Activated CD4-positive, alpha-beta memory T cell treated with anti-CD3 and anti-CD28 coated beads for 36 hours (primary cell): Measurements from ENCODE around the gene MGMT. TPM values are rescaled to one million over a fixed set of nuclear protein-coding genes. Genes with fewer than 3 reads are reported as not detected.

Experiments used
- CTCF ChIA-PET: fragments of 350-600 bp; sonication (Branson Sonifier 250); formaldehyde crosslinking; loops from one replicate; lab custom pipeline; 2021; ENCODE audit warnings: antibody characterized with exemption, inconsistent platforms; lab: Charles Lee
- POLR2A ChIA-PET: fragments of 350-600 bp; sonication (Branson Sonifier 250); formaldehyde crosslinking; loops from one replicate; lab custom pipeline; 2021; ENCODE audit warnings: antibody characterized with exemption; lab: Charles Lee
- DNase-seq: peaks from one replicate; pipeline ENCODE4 v3.0.0-alpha.2; 2020
- H3K27ac Mint-ChIP-seq: one replicate; pipeline ENCODE4 v1.8.0; 2021; ENCODE audit warnings: mixed read lengths
- H3K27me3 Mint-ChIP-seq: one replicate; pipeline ENCODE4 v1.8.0; 2021; ENCODE audit warnings: mixed read lengths
- H3K36me3 Mint-ChIP-seq: one replicate; pipeline ENCODE4 v1.8.0; 2021; ENCODE audit warnings: mixed read lengths
- H3K4me1 Mint-ChIP-seq: one replicate; pipeline ENCODE4 v1.8.0; 2021; ENCODE audit warnings: low read depth, mixed read lengths
- H3K4me3 Mint-ChIP-seq: one replicate; pipeline ENCODE4 v1.8.0; 2021; ENCODE audit warnings: mild to moderate bottlenecking, mixed read lengths
- H3K9me3 Mint-ChIP-seq: one replicate; pipeline ENCODE4 v1.8.0; 2021; ENCODE audit warnings: mixed read lengths
- intact Hi-C: fragments of 100-400 bp; cut with micrococcal nuclease; formaldehyde crosslinking; loops from one replicate; pipeline ENCODE4 v1.15.1; 2023
- total RNA-seq, 2 experiments: library from RNA; stranded (reverse); gene quantifications; one replicate each; pipeline ENCODE4 v1.2.3, GENCODE V29; 2021

The MGMT gene
- total RNA-seq, 2 experiments from 2014 or later: 22.9 to 23.8 TPM

DNA sequence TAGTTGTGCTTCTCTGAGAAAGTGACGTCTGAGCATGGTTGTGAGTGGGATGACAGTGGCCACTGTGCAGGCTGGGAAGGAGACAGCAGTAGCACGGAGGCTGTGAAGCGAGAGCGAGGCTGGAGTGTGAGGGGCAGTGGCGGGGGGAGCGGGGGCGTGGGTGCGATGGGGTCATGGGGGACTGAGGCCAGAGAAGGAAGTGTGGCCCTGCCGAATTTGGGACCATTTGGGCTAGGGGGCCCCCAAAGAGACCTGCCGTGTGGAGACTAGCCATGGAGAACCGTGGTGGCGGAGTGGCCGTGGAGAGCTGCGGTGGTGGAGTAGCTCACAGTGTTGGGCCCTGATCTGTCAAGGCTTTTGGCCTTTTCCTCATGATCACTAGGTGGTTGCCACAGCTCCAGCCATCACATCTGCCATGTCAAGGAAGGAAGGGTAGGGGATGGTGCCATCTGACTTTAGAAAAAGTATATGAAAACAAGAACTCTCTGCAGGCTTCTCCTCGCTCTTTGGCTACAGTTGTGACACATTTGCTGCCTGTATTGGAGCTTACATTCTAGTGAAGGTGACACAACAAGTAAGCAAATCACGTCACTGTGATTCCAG, 61.4 kb downstream of the MGMT start:
- no peak for DNase-seq
- ChIA-PET POLR2A (no interaction called here), CTCF (no interaction called here)
- peaks cover 3% of the 10 kb centered on the region for H3K4me1 Mint-ChIP-seq
- intact Hi-C loops: no loop called here
- no peak overlapping the region for H3K27ac Mint-ChIP-seq
- H3K27me3 Mint-ChIP-seq: no peaks in the 10 kb centered on the region
- no peak overlapping the region for H3K4me3 Mint-ChIP-seq
- peaks cover 29% of the 10 kb centered on the region for H3K36me3 Mint-ChIP-seq
- peaks cover 7% of the 10 kb centered on the region for H3K9me3 Mint-ChIP-seq

DNA sequence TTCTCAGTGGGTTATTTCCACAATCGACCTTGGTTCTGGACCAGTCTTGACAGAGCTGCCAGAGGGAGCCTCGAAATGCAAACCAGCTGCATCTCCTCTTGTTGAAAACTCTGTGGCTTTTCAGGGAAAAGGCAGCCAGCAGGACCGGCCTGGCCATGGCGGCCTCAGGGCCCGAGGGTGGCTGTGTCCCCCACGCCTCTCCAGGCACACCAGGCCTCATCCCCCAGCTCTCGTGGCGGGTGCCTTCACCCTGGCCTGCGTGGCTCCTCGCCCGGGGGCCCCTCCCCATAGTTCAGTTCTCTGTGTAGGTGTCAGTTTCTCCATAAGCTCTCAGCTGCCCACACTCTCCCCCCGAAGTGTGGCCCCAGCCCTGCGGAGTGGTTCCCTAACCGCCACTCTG, 63.5 kb downstream of the MGMT start:
- DNase-seq: no peak
- H3K9me3 Mint-ChIP-seq: peaks cover 7% of the 10 kb centered on the region
- peaks cover 7% of the 10 kb centered on the region for H3K4me1 Mint-ChIP-seq
- peaks cover 35% of the 10 kb centered on the region for H3K36me3 Mint-ChIP-seq
- CTCF ChIA-PET: no interaction called here
- intact Hi-C loops: no loop called here
- POLR2A ChIA-PET: no interaction called here
- H3K4me3 Mint-ChIP-seq: no peak overlapping the region
- no peaks in the 10 kb centered on the region for H3K27me3 Mint-ChIP-seq
- no peak overlapping the region for H3K27ac Mint-ChIP-seq

DNA sequence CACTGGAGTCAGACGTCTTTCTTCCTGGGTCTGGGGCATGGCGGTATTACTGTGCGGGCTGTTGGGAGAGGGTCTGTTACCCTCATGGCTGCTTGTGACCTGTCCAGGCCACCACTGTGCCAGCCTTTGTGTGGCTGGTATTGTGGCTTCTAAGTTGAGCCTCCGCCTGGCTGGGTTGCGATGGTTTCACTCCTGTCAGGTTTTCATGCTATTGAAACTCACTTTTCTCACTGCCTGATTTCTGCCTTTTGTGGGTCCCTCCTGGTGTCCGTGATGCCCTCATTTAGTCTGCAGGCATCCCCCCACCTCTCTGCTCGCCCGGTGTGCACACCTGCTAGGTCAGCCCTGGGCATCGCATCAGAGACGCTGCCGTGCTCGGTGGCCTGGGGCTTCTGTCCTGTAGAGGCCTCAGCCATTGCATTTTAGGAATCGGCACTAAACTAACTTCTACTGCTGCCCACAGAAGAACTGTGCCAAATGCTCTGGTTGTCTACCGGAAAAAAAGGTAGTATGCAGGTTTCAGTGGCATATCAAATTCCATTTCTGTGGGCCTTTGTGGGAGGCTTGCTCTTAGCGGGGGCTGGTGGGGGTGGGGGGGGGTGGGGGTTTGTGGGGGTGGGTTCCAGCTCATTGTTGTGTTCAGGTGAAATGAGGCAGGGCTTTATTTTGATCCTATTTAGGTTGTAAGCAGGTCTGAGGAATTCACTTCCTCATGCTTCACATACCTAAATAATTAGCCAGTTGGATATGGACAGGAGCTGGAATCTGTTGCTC, 64.3 kb downstream of the MGMT start:
- no peak overlapping the region for H3K27ac Mint-ChIP-seq
- peaks cover 7% of the 10 kb centered on the region for H3K9me3 Mint-ChIP-seq
- H3K36me3 Mint-ChIP-seq: peaks cover 42% of the 10 kb centered on the region
- H3K4me1 Mint-ChIP-seq: peaks cover 7% of the 10 kb centered on the region
- no peaks in the 10 kb centered on the region for H3K27me3 Mint-ChIP-seq
- intact Hi-C loops: no loop called here
- POLR2A ChIA-PET: no interaction called here
- CTCF ChIA-PET: no interaction called here
- no peak for DNase-seq
- no peak overlapping the region for H3K4me3 Mint-ChIP-seq

DNA sequence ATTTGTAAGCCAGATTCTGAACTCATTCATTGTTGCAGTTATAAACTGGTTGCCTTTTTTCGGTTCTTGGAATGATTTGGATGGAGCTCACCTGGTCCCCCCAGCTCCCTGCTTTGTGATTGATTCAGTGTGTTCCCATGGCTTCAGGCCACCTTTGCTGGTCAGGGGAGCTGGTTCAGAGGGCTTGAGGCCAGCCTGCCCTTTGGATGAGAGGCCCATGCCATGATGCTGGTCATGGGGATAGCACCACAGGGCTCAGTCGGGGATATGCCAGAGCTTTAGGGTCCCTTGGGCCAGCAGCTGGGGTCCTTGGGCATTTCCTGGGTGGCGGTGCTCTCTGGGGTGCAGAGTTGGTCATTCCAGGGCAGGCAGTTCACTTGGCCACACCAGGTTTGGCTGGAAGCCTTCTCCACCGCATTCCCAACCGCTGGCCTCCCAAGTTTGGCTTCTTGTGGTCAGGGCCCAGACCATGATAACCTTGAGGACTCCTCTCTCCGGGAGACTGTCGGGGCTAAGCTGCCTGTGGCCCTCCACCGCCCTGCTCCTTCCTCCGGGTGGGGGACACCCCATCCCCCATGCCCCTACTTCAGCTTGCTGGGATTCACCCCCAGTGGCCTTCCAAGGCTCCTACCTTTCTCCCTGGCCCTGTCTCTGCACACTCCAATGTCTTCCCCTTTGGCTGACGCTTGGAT, 65.1 kb downstream of the MGMT start:
- intact Hi-C loops: no loop called here
- H3K27ac Mint-ChIP-seq: no peak overlapping the region
- CTCF ChIA-PET: no interaction called here

DNA sequence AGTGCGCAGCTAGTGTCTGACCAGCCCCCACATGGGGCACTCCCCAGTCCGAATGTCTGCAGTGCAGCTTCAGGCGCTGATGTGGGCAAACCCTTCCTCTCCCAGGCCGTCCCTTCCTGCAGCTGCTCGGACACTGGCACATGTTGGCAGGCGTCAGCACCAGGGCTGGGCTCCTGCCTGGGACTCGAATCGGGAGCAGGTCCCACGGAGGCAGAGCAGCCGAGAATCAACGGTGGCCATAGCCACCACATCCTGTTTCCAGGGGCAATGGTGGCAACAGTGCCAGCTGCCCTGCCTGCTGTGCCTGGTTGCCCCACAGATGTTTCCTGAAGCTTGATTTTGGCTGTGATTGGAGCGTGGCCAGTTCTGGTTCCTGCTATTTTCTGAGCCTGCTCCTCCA, 65.8 kb downstream of the MGMT start:
- Mint-ChIP-seq H3K27ac (no peak overlapping the region), H3K36me3 (peaks cover 41% of the 10 kb centered on the region), H3K4me3 (no peak overlapping the region), H3K27me3 (no peaks in the 10 kb centered on the region), H3K9me3 (peaks cover 5% of the 10 kb centered on the region), H3K4me1 (peaks cover 7% of the 10 kb centered on the region)
- intact Hi-C loops: no loop called here
- POLR2A ChIA-PET: no interaction called here
- DNase-seq: no peak
- CTCF ChIA-PET: no interaction called here

More for the DNA sequence above, 65.1 kb downstream of the MGMT start:
- Mint-ChIP-seq H3K36me3 (peaks cover 41% of the 10 kb centered on the region), H3K4me3 (no peak overlapping the region), H3K9me3 (peaks cover 7% of the 10 kb centered on the region), H3K27me3 (no peaks in the 10 kb centered on the region), H3K4me1 (peaks cover 7% of the 10 kb centered on the region)
- DNase-seq: no peak
- POLR2A ChIA-PET: no interaction called here

GRCh38 chr10:129533281-129533680, 66.2 kb downstream of the MGMT start:
- ChIA-PET POLR2A (no interaction called here), CTCF (no interaction called here)
- intact Hi-C loops: no loop called here
- DNase-seq: no peak
- Mint-ChIP-seq H3K9me3 (peaks cover under 1% of the 10 kb centered on the region), H3K36me3 (peaks cover 39% of the 10 kb centered on the region), H3K27me3 (no peaks in the 10 kb centered on the region), H3K27ac (no peak overlapping the region), H3K4me1 (peaks cover 7% of the 10 kb centered on the region), H3K4me3 (no peak overlapping the region)

DNA sequence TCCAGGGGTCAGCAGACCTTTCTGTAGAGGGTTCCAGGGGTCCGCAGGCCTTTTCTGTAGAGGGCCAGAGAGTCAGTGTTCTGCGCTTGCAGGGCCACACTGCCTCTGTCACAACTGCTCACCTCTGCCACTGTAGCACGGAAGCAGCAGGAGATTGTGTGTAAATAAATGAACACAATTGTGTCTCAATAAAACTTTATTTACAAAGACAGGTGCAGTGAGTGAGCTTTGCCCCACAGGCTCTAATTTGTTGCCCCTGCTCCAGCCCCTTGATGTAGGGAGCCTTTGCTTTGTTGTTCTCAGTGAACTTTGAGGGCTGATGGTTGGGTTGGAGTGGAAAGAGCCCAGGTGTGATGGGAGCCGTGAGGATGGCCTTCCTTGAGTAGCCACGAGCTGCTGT, 67.8 kb downstream of the MGMT start:
- no peak overlapping the region for H3K27ac Mint-ChIP-seq
- ChIA-PET POLR2A (no interaction called here), CTCF (no interaction called here)
- H3K27me3 Mint-ChIP-seq: no peaks in the 10 kb centered on the region
- no peaks in the 10 kb centered on the region for H3K9me3 Mint-ChIP-seq
- H3K36me3 Mint-ChIP-seq: peaks cover 36% of the 10 kb centered on the region
- peaks cover 7% of the 10 kb centered on the region for H3K4me1 Mint-ChIP-seq
- DNase-seq: no peak
- no peak overlapping the region for H3K4me3 Mint-ChIP-seq
- intact Hi-C loops: no loop called here

DNA sequence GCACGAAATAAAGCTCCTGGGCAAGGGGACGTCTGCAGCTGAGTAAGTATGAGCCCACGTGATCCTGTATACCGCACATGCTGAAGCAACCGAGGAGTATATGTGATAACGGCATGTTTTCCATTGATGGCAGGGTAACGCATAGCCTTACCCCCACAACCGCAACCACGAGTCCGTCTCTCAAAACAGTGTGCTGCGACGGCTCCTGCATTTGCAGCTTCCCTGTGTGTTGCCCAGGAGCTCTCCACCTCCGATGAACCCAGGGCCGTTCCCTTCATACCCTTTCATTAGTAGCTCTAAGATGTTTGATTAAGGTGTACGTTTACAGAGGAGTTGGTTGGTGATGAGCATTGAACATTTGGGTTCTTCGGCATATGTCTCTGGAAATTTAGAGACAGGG, 69.3 kb downstream of the MGMT start:
- Mint-ChIP-seq H3K27me3 (no peaks in the 10 kb centered on the region), H3K4me3 (no peak overlapping the region), H3K27ac (no peak overlapping the region), H3K36me3 (peaks cover 45% of the 10 kb centered on the region), H3K4me1 (peaks cover 7% of the 10 kb centered on the region), H3K9me3 (no peaks in the 10 kb centered on the region)
- no peak for DNase-seq
- CTCF ChIA-PET: interaction anchor here (1.1 kb wide), 1 partner anchor 24 kb away, joined by 3 read pairs; no protein-coding TSS in a partner anchor
- POLR2A ChIA-PET: no interaction called here
- intact Hi-C loops: no loop called here

DNA sequence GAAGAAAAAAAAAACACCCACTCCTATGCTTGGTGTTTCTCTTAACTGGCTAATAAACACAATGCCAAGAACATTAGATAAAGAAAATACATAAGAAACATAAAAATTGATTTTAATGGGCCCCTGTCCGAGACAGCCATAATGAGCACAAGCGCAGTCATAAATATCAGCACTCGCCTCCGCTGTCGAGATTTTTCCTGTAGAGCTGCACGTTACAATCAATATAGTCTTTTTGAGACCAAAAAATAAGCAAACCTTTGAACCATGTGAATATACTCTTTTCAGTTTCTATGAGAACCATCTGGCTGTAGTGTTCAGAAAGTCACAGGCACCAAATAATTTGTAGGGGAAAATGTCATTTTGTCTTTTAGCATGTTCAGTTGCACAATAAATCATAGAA, 70.1 kb downstream of the MGMT start:
- H3K4me3 Mint-ChIP-seq: no peak overlapping the region
- H3K36me3 Mint-ChIP-seq: peaks cover 49% of the 10 kb centered on the region
- ChIA-PET CTCF (no interaction called here), POLR2A (no interaction called here)
- no peak for DNase-seq
- H3K27ac Mint-ChIP-seq: no peak overlapping the region
- peaks cover 7% of the 10 kb centered on the region for H3K4me1 Mint-ChIP-seq
- intact Hi-C loops: no loop called here
- H3K9me3 Mint-ChIP-seq: no peaks in the 10 kb centered on the region
- H3K27me3 Mint-ChIP-seq: no peaks in the 10 kb centered on the region

GRCh38 chr10:129538236-129538635, 71.2 kb downstream of the MGMT start:
- no peak for DNase-seq
- no peaks in the 10 kb centered on the region for H3K9me3 Mint-ChIP-seq
- intact Hi-C loops: no loop called here
- ChIA-PET CTCF (no interaction called here), POLR2A (no interaction called here)
- peaks cover 55% of the 10 kb centered on the region for H3K36me3 Mint-ChIP-seq
- H3K4me1 Mint-ChIP-seq: peaks cover 5% of the 10 kb centered on the region
- H3K4me3 Mint-ChIP-seq: no peak overlapping the region
- no peak overlapping the region for H3K27ac Mint-ChIP-seq
- H3K27me3 Mint-ChIP-seq: no peaks in the 10 kb centered on the region

DNA sequence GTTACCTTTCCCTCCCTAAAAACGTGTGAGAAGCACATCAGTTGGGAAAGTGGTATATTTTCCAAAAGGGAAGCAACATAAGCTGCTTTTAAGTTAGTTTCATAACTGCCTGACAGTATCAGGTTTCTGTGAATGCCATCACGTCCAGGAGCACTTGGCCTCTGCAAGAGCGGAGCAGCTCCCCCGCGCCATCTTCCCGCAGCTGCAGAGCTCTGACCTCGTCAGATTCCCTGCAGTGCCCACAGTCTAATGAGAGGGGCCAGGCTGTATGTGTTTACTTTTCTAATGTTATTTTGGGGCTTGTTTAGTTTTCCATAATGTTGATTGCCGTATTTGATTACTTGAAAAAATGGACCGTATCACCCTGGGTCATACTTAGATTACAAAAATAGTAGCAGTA, 74.2 kb downstream of the MGMT start:
- H3K36me3 Mint-ChIP-seq: peaks cover 45% of the 10 kb centered on the region
- intact Hi-C loops: no loop called here

GRCh38 chr10:129541748-129542487, 74.9 kb downstream of the MGMT start:
- intact Hi-C loops: no loop called here
- ChIA-PET POLR2A (no interaction called here), CTCF (no interaction called here)
- Mint-ChIP-seq H3K27me3 (no peaks in the 10 kb centered on the region), H3K4me1 (no peaks in the 10 kb centered on the region), H3K4me3 (no peak overlapping the region), H3K9me3 (no peaks in the 10 kb centered on the region), H3K36me3 (peaks cover 40% of the 10 kb centered on the region), H3K27ac (no peak overlapping the region)
- DNase-seq: no peak

More for the DNA sequence above, 74.2 kb downstream of the MGMT start:
- H3K4me3 Mint-ChIP-seq: no peak overlapping the region
- no peaks in the 10 kb centered on the region for H3K27me3 Mint-ChIP-seq
- DNase-seq: no peak
- ChIA-PET POLR2A (no interaction called here), CTCF (no interaction called here)
- no peaks in the 10 kb centered on the region for H3K4me1 Mint-ChIP-seq
- no peaks in the 10 kb centered on the region for H3K9me3 Mint-ChIP-seq
- H3K27ac Mint-ChIP-seq: no peak overlapping the region
